SH-SY5Y (cell line): Measurements from ENCODE around the gene RPL27.

ENCODE experiments used
- GATA2 ChIP-seq: IDR thresholded peaks from 2 replicates; pipeline ENCODE4 v1.6.1; 2011; ENCODE audit warnings: mild to moderate bottlenecking, low read depth, low read length
- GATA3 ChIP-seq: IDR thresholded peaks from 2 replicates; pipeline ENCODE4 v1.6.1; 2011; ENCODE audit warnings: low read depth, mild to moderate bottlenecking, low read length, moderate library complexity

- TF ChIP-seq GATA2 (no peak), GATA3 (no peak)
These were observed 27.1 kb downstream of the RPL27 start for GRCh38 chr17:43025290-43025657.
